HepG2 (cell line): ENCODE results near the gene FOSB. TPM values are rescaled to one million over a fixed set of nuclear protein-coding genes. Genes with fewer than 3 reads are reported as not detected.

Source experiments
- AHDC1 ChIP-seq: sonication (generic); formaldehyde crosslinking; IDR thresholded peaks from 2 replicates; pipeline ENCODE4 v1.5.1; 2020; ENCODE audit warnings: mild to moderate bottlenecking, missing genetic modification reagents, borderline replicate concordance
- ARNT2 ChIP-seq: sonication (generic); formaldehyde crosslinking; IDR thresholded peaks from 2 replicates; pipeline ENCODE4 v1.8.0; 2022; ENCODE audit warnings: mild to moderate bottlenecking, low read depth, missing genetic modification reagents, moderate library complexity
- ATF1 ChIP-seq: IDR thresholded peaks from 2 replicates; pipeline ENCODE4 v1.6.1; 2016; ENCODE audit warnings: mild to moderate bottlenecking, control low read depth
- ATF3 ChIP-seq: sonication (generic); formaldehyde crosslinking; IDR thresholded peaks from 2 replicates; pipeline ENCODE4 v1.4.0; 2020; ENCODE audit warnings: missing genetic modification reagents
- CENPX ChIP-seq: sonication (generic); formaldehyde crosslinking; IDR thresholded peaks from 2 replicates; pipeline ENCODE4 v1.9.0; 2021; ENCODE audit warnings: mild to moderate bottlenecking, missing genetic modification reagents, moderate library complexity
- CREB1 ChIP-seq, 2 experiments: fragments of 450-650 bp in 1 of 2; IDR thresholded peaks; 2 replicates each; pipeline ENCODE4 v1.6.1; 2016 to 2017; ENCODE audit warnings: control low read depth in 1 of 2, mild to moderate bottlenecking in 1 of 2, missing compliant biosample characterization in 1 of 2, missing genetic modification characterization in 1 of 2
- MATR3 ChIP-seq: sonication (generic); formaldehyde crosslinking; IDR thresholded peaks from 2 replicates; pipeline ENCODE4 v1.4.0; 2020; ENCODE audit warnings: missing genetic modification reagents
- MEF2D ChIP-seq: sonication (generic); formaldehyde crosslinking; IDR thresholded peaks from 2 replicates; pipeline ENCODE4 v1.5.1; 2020; ENCODE audit warnings: mild to moderate bottlenecking, missing genetic modification reagents
- NFE2 ChIP-seq: sonication (generic); formaldehyde crosslinking; IDR thresholded peaks from 2 replicates; pipeline ENCODE4 v1.4.0; 2020; ENCODE audit warnings: missing genetic modification reagents
- NFRKB ChIP-seq: fragments of 450-650 bp; IDR thresholded peaks from 2 replicates; pipeline ENCODE4 v1.6.1; 2017
- PAX8 ChIP-seq: sonication (generic); formaldehyde crosslinking; IDR thresholded peaks from 2 replicates; pipeline ENCODE4 v1.8.0; 2022; ENCODE audit warnings: mild to moderate bottlenecking, missing genetic modification reagents, borderline replicate concordance
- SATB2 ChIP-seq: sonication (generic); formaldehyde crosslinking; IDR thresholded peaks from 2 replicates; pipeline ENCODE4 v1.5.0; 2020; ENCODE audit warnings: missing genetic modification reagents
- SP140L ChIP-seq: sonication (generic); formaldehyde crosslinking; IDR thresholded peaks from 2 replicates; pipeline ENCODE4 v1.4.0; 2020; ENCODE audit warnings: missing genetic modification reagents, borderline replicate concordance
- SUZ12 ChIP-seq: fragments of 150-350 bp; IDR thresholded peaks from 2 replicates; pipeline ENCODE4 v1.6.1; 2014; ENCODE audit warnings: low read depth, low read length
- ZIK1 ChIP-seq: sonication (generic); formaldehyde crosslinking; IDR thresholded peaks from 2 replicates; pipeline ENCODE4 v1.5.0; 2020; ENCODE audit warnings: mild to moderate bottlenecking, low read depth, missing genetic modification reagents, borderline replicate concordance
- ZMAT3 ChIP-seq: sonication (generic); formaldehyde crosslinking; conservative IDR thresholded peaks from 2 replicates; pipeline ENCODE4 v1.7.0; 2021; ENCODE audit warnings: missing genetic modification reagents
- ZMYM4 ChIP-seq: sonication (generic); formaldehyde crosslinking; IDR thresholded peaks from 2 replicates; pipeline ENCODE4 v1.8.1; 2023; ENCODE audit warnings: mild to moderate bottlenecking, missing genetic modification reagents
- ZNF263 ChIP-seq: sonication (generic); formaldehyde crosslinking; IDR thresholded peaks from 2 replicates; pipeline ENCODE4 v1.4.0; 2020; ENCODE audit warnings: missing genetic modification reagents
- ZNF501 ChIP-seq: sonication (generic); formaldehyde crosslinking; IDR thresholded peaks from 2 replicates; pipeline ENCODE4 v1.5.1; 2020; ENCODE audit warnings: mild to moderate bottlenecking, moderate library complexity, missing genetic modification reagents
- ZNF510 ChIP-seq: sonication (generic); formaldehyde crosslinking; IDR thresholded peaks from 2 replicates; pipeline ENCODE4 v1.4.0; 2020; ENCODE audit warnings: low read depth, mild to moderate bottlenecking, missing genetic modification reagents
- ZSCAN29 ChIP-seq: sonication (generic); formaldehyde crosslinking; conservative IDR thresholded peaks from 2 replicates; pipeline ENCODE4 v1.4.0; 2020; ENCODE audit warnings: mild to moderate bottlenecking, missing genetic modification reagents
- polyA plus RNA-seq, 8 experiments: library from polyadenylated mRNA; depleted of rRNA in 3 of 8; stranded (reverse) in 7 of 8; unstranded in 1 of 8; fragments of >200 nt; fragmentation: Illumina TruSeq in 4 of 8; extraction: Trizol in 4 of 8; gene quantifications; 2 replicates each; pipeline versions ENCODE4 v1.2.1 to v1.2.3, GENCODE V29; 2011 to 2016; ENCODE audit warnings: low read depth in 4 of 8, missing spikeins in 1 of 8, mixed read lengths in 1 of 8; ENCODE audit not compliant: insufficient read depth in 1 of 8
- total RNA-seq, 5 experiments: library from RNA; depleted of rRNA; stranded (reverse); fragments of >200 nt; fragmentation: Illumina TruSeq; extraction: Trizol; gene quantifications; 2 replicates each; pipeline ENCODE4 v1.2.3, GENCODE V29; 2016; ENCODE audit warnings: low read depth in 1 of 5
- TF ChIP-seq, protein P1 (sequence below): sonication (generic); formaldehyde crosslinking; IDR thresholded peaks from 2 replicates; pipeline ENCODE4 v1.8.1; 2023; ENCODE audit warnings: mild to moderate bottlenecking, missing genetic modification reagents
- TF ChIP-seq, protein P2 (sequence below): sonication (generic); formaldehyde crosslinking; IDR thresholded peaks from 2 replicates; pipeline ENCODE4 v1.4.0; 2020; ENCODE audit warnings: missing genetic modification reagents

FOSB gene
- total and polyA plus RNA-seq, 2 of the 13 experiments (the other 11 are each of a cell fraction or from before 2014, with no cell fraction given), result 2.8 to 6.0 TPM

- no peak for TF ChIP-seq SATB2 (CRISPR knock-in tag)
- peak; percentile 70; the same call in 1 of the 2 replicates for TF ChIP-seq ZMYM4 (CRISPR knock-in tag)
- TF ChIP-seq MATR3 (CRISPR knock-in tag), result no peak
- TF ChIP-seq NFE2 (CRISPR knock-in tag), result no peak
- TF ChIP-seq SUZ12, result no peak
- TF ChIP-seq, protein P1, sequence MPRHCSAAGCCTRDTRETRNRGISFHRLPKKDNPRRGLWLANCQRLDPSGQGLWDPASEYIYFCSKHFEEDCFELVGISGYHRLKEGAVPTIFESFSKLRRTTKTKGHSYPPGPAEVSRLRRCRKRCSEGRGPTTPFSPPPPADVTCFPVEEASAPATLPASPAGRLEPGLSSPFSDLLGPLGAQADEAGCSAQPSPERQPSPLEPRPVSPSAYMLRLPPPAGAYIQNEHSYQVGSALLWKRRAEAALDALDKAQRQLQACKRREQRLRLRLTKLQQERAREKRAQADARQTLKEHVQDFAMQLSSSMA (CRISPR knock-in tag), result peak; percentile 86; the same call in 1 of the 2 replicates
- no peak for TF ChIP-seq SP140L
- 0 out of 2 replicates have a peak, but pooled peaks have one; percentile 29 for TF ChIP-seq AHDC1 (CRISPR knock-in tag)
- TF ChIP-seq MEF2D (CRISPR knock-in tag), result peak; percentile 80; the same call in 1 of the 2 replicates
- peak; percentile 79 for TF ChIP-seq ZMAT3
- TF ChIP-seq ZNF510 (CRISPR knock-in tag), result 0 out of 2 replicates have a peak, but pooled peaks have one; percentile 29
- TF ChIP-seq, protein P2, sequence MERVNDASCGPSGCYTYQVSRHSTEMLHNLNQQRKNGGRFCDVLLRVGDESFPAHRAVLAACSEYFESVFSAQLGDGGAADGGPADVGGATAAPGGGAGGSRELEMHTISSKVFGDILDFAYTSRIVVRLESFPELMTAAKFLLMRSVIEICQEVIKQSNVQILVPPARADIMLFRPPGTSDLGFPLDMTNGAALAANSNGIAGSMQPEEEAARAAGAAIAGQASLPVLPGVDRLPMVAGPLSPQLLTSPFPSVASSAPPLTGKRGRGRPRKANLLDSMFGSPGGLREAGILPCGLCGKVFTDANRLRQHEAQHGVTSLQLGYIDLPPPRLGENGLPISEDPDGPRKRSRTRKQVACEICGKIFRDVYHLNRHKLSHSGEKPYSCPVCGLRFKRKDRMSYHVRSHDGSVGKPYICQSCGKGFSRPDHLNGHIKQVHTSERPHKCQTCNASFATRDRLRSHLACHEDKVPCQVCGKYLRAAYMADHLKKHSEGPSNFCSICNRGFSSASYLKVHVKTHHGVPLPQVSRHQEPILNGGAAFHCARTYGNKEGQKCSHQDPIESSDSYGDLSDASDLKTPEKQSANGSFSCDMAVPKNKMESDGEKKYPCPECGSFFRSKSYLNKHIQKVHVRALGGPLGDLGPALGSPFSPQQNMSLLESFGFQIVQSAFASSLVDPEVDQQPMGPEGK, result peak; percentile 77
- no peak for TF ChIP-seq ZIK1 (CRISPR knock-in tag)
- TF ChIP-seq ZSCAN29, result 0 out of 2 replicates have a peak, but pooled peaks have one; percentile 56
- peak; percentile 91 for TF ChIP-seq ZNF501 (CRISPR knock-in tag)
- TF ChIP-seq ATF1, result peak; percentile 30; the same call in 1 of the 2 replicates
- peak; percentile 89 for TF ChIP-seq ARNT2 (CRISPR knock-in tag)
- TF ChIP-seq NFRKB, result no peak
- no peak for TF ChIP-seq CENPX (CRISPR knock-in tag)
- TF ChIP-seq ATF3 (CRISPR knock-in tag), result 0 out of 2 replicates have a peak, but pooled peaks have one; percentile 30
- no peak for TF ChIP-seq ZNF263 (CRISPR knock-in tag)
- no peak for TF ChIP-seq PAX8 (CRISPR knock-in tag)
- peak; percentile 41; the same call in 1 of the 2 replicates for TF ChIP-seq CREB1 (IDR thresholded peaks at IDR 0.05)
- TF ChIP-seq CREB1 (CRISPR knock-in tag; IDR thresholded peaks at IDR 0.05), result peak; percentile 77
These were observed 44.1 kb upstream of the FOSB start, which contains the start of gene ERCC1 (continued) for GRCh38 chr19:45423589-45424190.
